ENCODE measurements around the gene PAX8. TPM values are rescaled to one million over a fixed set of nuclear protein-coding genes. Genes with fewer than 3 reads are reported as not detected.

The PAX8 gene
- total RNA-seq, 1 donor from 2014 or later: 1.2 TPM

- no peaks in the 10 kb centered on the region for H3K27me3 ChIP-seq (ENCODE audit: low read depth)
- intact Hi-C loops (cut with DNase I): no loop called here
- no peaks in the 10 kb centered on the region for H3K36me3 ChIP-seq
- ATAC-seq (no peak), DNase-seq (no peak)
- no peak overlapping the region for H3K27ac ChIP-seq
- TF ChIP-seq CTCF (IDR thresholded peaks at IDR 0.05): no peak
- no peaks in the 10 kb centered on the region for H3K4me1 ChIP-seq
- no peaks in the 10 kb centered on the region for H3K9me3 ChIP-seq
- no peak overlapping the region for H3K4me3 ChIP-seq
These were observed 52.3 kb downstream of the PAX8 start for GRCh38 chr2:113226462-113226861.

- H3K36me3 ChIP-seq: no peaks in the 10 kb centered on the region
- H3K4me3 ChIP-seq: no peak overlapping the region
- H3K9me3 ChIP-seq: no peaks in the 10 kb centered on the region
- H3K27me3 ChIP-seq (ENCODE audit: low read depth): no peaks in the 10 kb centered on the region
- no peak for DNase-seq
- intact Hi-C loops (cut with DNase I): no loop called here
- H3K4me1 ChIP-seq: no peaks in the 10 kb centered on the region
- peak in 1 of 2 donors; percentile 16 for ATAC-seq
- no peak overlapping the region for H3K27ac ChIP-seq
- no peak for TF ChIP-seq CTCF (IDR thresholded peaks at IDR 0.05)
These were observed 53.2 kb downstream of the PAX8 start for GRCh38 chr2:113225263-113226259.

GRCh38 chr2:113224647-113225236 lies 54.0 kb downstream of the PAX8 start:
- H3K27ac ChIP-seq: no peak overlapping the region
- intact Hi-C loops (cut with DNase I): no loop called here
- TF ChIP-seq CTCF (IDR thresholded peaks at IDR 0.05): no peak
- H3K36me3 ChIP-seq: no peaks in the 10 kb centered on the region
- no peaks in the 10 kb centered on the region for H3K27me3 ChIP-seq (ENCODE audit: low read depth)
- H3K4me1 ChIP-seq: peaks cover 8% of the 10 kb centered on the region
- ATAC-seq (no peak), DNase-seq (no peak)
- no peak overlapping the region for H3K4me3 ChIP-seq
- no peaks in the 10 kb centered on the region for H3K9me3 ChIP-seq

GRCh38 chr2:113223813-113224212 lies 54.9 kb downstream of the PAX8 start:
- H3K4me3 ChIP-seq: no peak overlapping the region
- H3K9me3 ChIP-seq: no peaks in the 10 kb centered on the region
- H3K4me1 ChIP-seq: peaks cover 17% of the 10 kb centered on the region
- TF ChIP-seq CTCF (IDR thresholded peaks at IDR 0.05): no peak
- H3K27ac ChIP-seq: no peak overlapping the region
- DNase-seq (no peak), ATAC-seq (no peak)
- intact Hi-C loops (cut with DNase I): no loop called here
- no peaks in the 10 kb centered on the region for H3K36me3 ChIP-seq
- no peaks in the 10 kb centered on the region for H3K27me3 ChIP-seq (ENCODE audit: low read depth)

GRCh38 chr2:113221846-113222245 lies 56.9 kb downstream of the PAX8 start:
- H3K4me1 ChIP-seq: peaks cover 37% of the 10 kb centered on the region
- no peaks in the 10 kb centered on the region for H3K9me3 ChIP-seq
- ATAC-seq: no peak
- no peaks in the 10 kb centered on the region for H3K36me3 ChIP-seq
- no peak overlapping the region for H3K4me3 ChIP-seq
- H3K27ac ChIP-seq: no peak overlapping the region
- intact Hi-C loops (cut with DNase I): no loop called here
- no peak for TF ChIP-seq CTCF (IDR thresholded peaks at IDR 0.05)
- no peaks in the 10 kb centered on the region for H3K27me3 ChIP-seq (ENCODE audit: low read depth)
- DNase-seq: no peak
